Smooth muscle cell (in vitro differentiated cells): ENCODE data around the gene PSMD2. TPM values are rescaled to one million over a fixed set of nuclear protein-coding genes. Genes with fewer than 3 reads are reported as not detected.

Experiments used
- DNase-seq: peaks from one replicate; lab custom pipeline; 2025; ENCODE audit not compliant: unreplicated experiment; lab: John Stamatoyannopoulos, UW
- H2AFZ ChIP-seq: fragments of 200-600 bp; sonication (generic); 2 replicates; pipeline ENCODE4 v1.6.0; 2016; ENCODE audit warnings: antibody characterized with exemption, low read depth, mild to moderate bottlenecking
- H3F3A ChIP-seq: fragments of 200-600 bp; sonication (generic); 2 replicates; pipeline ENCODE4 v1.6.0; 2017; ENCODE audit warnings: antibody characterized with exemption, low read depth
- H3K27ac ChIP-seq: fragments of 200-600 bp; sonication (generic); 2 replicates; pipeline ENCODE4 v1.5.1; 2016; ENCODE audit warnings: low read depth, mild to moderate bottlenecking
- H3K27me3 ChIP-seq: fragments of 200-600 bp; sonication (generic); 2 replicates; pipeline ENCODE4 v1.6.1; 2016; ENCODE audit warnings: low read depth, mild to moderate bottlenecking
- H3K36me3 ChIP-seq: fragments of 200-600 bp; sonication (generic); 2 replicates; pipeline ENCODE4 v1.5.1; 2016; ENCODE audit warnings: low read depth
- H3K4me1 ChIP-seq: fragments of 200-600 bp; sonication (generic); 2 replicates; pipeline ENCODE4 v1.5.1; 2016; ENCODE audit warnings: low read depth
- H3K4me2 ChIP-seq: fragments of 200-600 bp; sonication (generic); 2 replicates; pipeline ENCODE4 v1.6.0; 2016; ENCODE audit warnings: mild to moderate bottlenecking
- H3K4me3 ChIP-seq: fragments of 200-600 bp; sonication (generic); 2 replicates; pipeline ENCODE4 v1.5.1; 2016; ENCODE audit warnings: mild to moderate bottlenecking
- H3K79me2 ChIP-seq: fragments of 200-600 bp; sonication (generic); 2 replicates; pipeline ENCODE4 v1.6.0; 2016; ENCODE audit warnings: low read depth, mild to moderate bottlenecking
- H3K9ac ChIP-seq: fragments of 200-600 bp; sonication (generic); 2 replicates; pipeline ENCODE4 v1.6.0; 2016; ENCODE audit warnings: low read depth
- H3K9me3 ChIP-seq: fragments of 200-600 bp; sonication (generic); replicated peaks from 2 replicates; pipeline ENCODE4 v1.5.1; 2016; ENCODE audit warnings: low read depth
- H4K20me1 ChIP-seq: fragments of 200-600 bp; sonication (generic); 2 replicates; pipeline ENCODE4 v1.6.0; 2016; ENCODE audit warnings: low read depth
- CTCF ChIP-seq: fragments of 200-600 bp; sonication (generic); IDR thresholded peaks from 2 replicates; pipeline ENCODE4 v1.5.1; 2017; ENCODE audit warnings: borderline replicate concordance, mild to moderate bottlenecking, antibody characterized with exemption; ENCODE audit not compliant: insufficient read depth, poor library complexity, severe bottlenecking
- WGBS: methylation state at CpG from one replicate; pipeline ENCODE4 v1.1.7; 2016; ENCODE audit warnings: low lambda C conversion rate; 5-methylcytosine and 5-hydroxymethylcytosine counted together
- polyA plus RNA-seq: library from polyadenylated mRNA; unstranded; fragments of >200 nt; fragmentation: Nextera tagmentation; extraction: Ambion mirVana; gene quantifications from 2 replicates; pipeline ENCODE4 v1.2.1, GENCODE V29; 2016
- total RNA-seq: library from RNA; depleted of rRNA; stranded (reverse); fragments of >200 nt; gene quantifications from 2 replicates; pipeline ENCODE4 v1.2.3, GENCODE V29; 2014

Gene PSMD2
- total and polyA plus RNA-seq, 2 experiments from 2014 or later: 315 to 356 TPM

GRCh38 chr3:184325269-184325668 is 26.2 kb downstream of the PSMD2 start:
- Histone ChIP-seq H3K27ac (no peak overlapping the region), H3K4me1 (no peaks in the 10 kb centered on the region), H3K27me3 (no peaks in the 10 kb centered on the region), H3K36me3 (peaks cover 40% of the 10 kb centered on the region), H3K4me2 (no peak overlapping the region), H4K20me1 (peaks cover 99% of the 10 kb centered on the region), H3K79me2 (peaks cover 67% of the 10 kb centered on the region), H2AFZ (no peak overlapping the region), H3K9ac (no peak overlapping the region), H3F3A (peaks cover 22% of the 10 kb centered on the region), H3K4me3 (no peak overlapping the region), H3K9me3 (no peaks in the 10 kb centered on the region)
- no peak for DNase-seq
- TF ChIP-seq CTCF: no peak
- 94% methylated on average over 12 of the region's 13 CpGs for WGBS

GRCh38 chr3:184325715-184326369 is 26.8 kb downstream of the PSMD2 start:
- Histone ChIP-seq H4K20me1 (peaks cover 99% of the 10 kb centered on the region), H3K4me2 (no peak overlapping the region), H3K27ac (peak overlapping the region; percentile 28), H3K4me3 (no peak overlapping the region), H3K9me3 (no peaks in the 10 kb centered on the region), H3K79me2 (peaks cover 67% of the 10 kb centered on the region), H3K36me3 (peaks cover 40% of the 10 kb centered on the region), H3K27me3 (no peaks in the 10 kb centered on the region), H2AFZ (no peak overlapping the region), H3K9ac (no peak overlapping the region), H3K4me1 (no peaks in the 10 kb centered on the region), H3F3A (peaks cover 27% of the 10 kb centered on the region)
- 91% methylated on average over 6 of the region's 6 CpGs for WGBS
- TF ChIP-seq CTCF: no peak
- DNase-seq: no peak

- Histone ChIP-seq H3K79me2 (peaks cover 60% of the 10 kb centered on the region), H3K9ac (no peak overlapping the region), H3K27ac (no peak overlapping the region), H4K20me1 (peaks cover 99% of the 10 kb centered on the region), H2AFZ (no peak overlapping the region), H3K4me2 (no peak overlapping the region), H3K9me3 (no peaks in the 10 kb centered on the region), H3K4me3 (no peak overlapping the region), H3F3A (peaks cover 40% of the 10 kb centered on the region), H3K36me3 (peaks cover 44% of the 10 kb centered on the region), H3K27me3 (no peaks in the 10 kb centered on the region), H3K4me1 (no peaks in the 10 kb centered on the region)
- no peak for TF ChIP-seq CTCF
- DNase-seq: no peak
- 96% methylated on average over 21 of the region's 21 CpGs for WGBS
These were observed 28.1 kb downstream of the PSMD2 start for GRCh38 chr3:184327171-184327570.

- H3K79me2 ChIP-seq: peaks cover 51% of the 10 kb centered on the region
- peaks cover 54% of the 10 kb centered on the region for H3F3A ChIP-seq
- H3K9me3 ChIP-seq: no peaks in the 10 kb centered on the region
- H3K27ac ChIP-seq: no peak overlapping the region
- WGBS: 48% methylated on average over 3 of the region's 3 CpGs
- TF ChIP-seq CTCF: no peak
- DNase-seq: no peak
- H3K4me1 ChIP-seq: no peaks in the 10 kb centered on the region
- H3K4me3 ChIP-seq: no peak overlapping the region
- no peak overlapping the region for H3K4me2 ChIP-seq
- H3K9ac ChIP-seq: no peak overlapping the region
- peaks cover 34% of the 10 kb centered on the region for H3K36me3 ChIP-seq
- no peak overlapping the region for H2AFZ ChIP-seq
- peaks cover 99% of the 10 kb centered on the region for H4K20me1 ChIP-seq
- H3K27me3 ChIP-seq: no peaks in the 10 kb centered on the region
These were observed 29.5 kb downstream of the PSMD2 start for GRCh38 chr3:184328516-184328915.
